GM10248 (cell line): ENCODE data around the gene SOCS6.
"Not testable (repeated sequence)": the region's sequence is repeated elsewhere in the genome, so short reads cannot be mapped to it uniquely, and the experiment has no call there.

Experiments used
- CTCF ChIA-PET: fragments of 300-600 bp; sonication (Branson Sonifier 250); formaldehyde crosslinking; extraction: SDS; loops from one replicate; lab custom pipeline; 2021; ENCODE audit warnings: antibody characterized with exemption; lab: Yijun Ruan, JAX
- POLR2A ChIA-PET: fragments of 350-650 bp; sonication (Branson Sonifier 250); formaldehyde crosslinking; extraction: SDS; loops from one replicate; lab custom pipeline; 2020; ENCODE audit warnings: antibody characterized with exemption; lab: Yijun Ruan, JAX
- DNase-seq: peaks from one replicate; pipeline ENCODE4 v3.0.0; 2012; ENCODE audit errors: extremely low spot score
- TF ChIP-seq, protein P1 (sequence below): IDR thresholded peaks from 2 replicates; pipeline ENCODE4 v1.5.1; 2012; ENCODE audit warnings: mild to moderate bottlenecking, low read depth; ENCODE audit errors: extremely low read depth, missing control alignments, control extremely low read depth

The SOCS6 gene

GRCh38 chr18:70288851-70289328 lies at the start of gene SOCS6:
SOCS6 (plus strand) TSS chr18:70289045; CDS start chr18:70324669, 35,624 bp downstream.
- CTCF ChIA-PET = no interaction called here
- POLR2A ChIA-PET = no interaction called here
- TF ChIP-seq, protein P1, sequence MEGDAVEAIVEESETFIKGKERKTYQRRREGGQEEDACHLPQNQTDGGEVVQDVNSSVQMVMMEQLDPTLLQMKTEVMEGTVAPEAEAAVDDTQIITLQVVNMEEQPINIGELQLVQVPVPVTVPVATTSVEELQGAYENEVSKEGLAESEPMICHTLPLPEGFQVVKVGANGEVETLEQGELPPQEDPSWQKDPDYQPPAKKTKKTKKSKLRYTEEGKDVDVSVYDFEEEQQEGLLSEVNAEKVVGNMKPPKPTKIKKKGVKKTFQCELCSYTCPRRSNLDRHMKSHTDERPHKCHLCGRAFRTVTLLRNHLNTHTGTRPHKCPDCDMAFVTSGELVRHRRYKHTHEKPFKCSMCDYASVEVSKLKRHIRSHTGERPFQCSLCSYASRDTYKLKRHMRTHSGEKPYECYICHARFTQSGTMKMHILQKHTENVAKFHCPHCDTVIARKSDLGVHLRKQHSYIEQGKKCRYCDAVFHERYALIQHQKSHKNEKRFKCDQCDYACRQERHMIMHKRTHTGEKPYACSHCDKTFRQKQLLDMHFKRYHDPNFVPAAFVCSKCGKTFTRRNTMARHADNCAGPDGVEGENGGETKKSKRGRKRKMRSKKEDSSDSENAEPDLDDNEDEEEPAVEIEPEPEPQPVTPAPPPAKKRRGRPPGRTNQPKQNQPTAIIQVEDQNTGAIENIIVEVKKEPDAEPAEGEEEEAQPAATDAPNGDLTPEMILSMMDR = no peak
- peak; percentile 79 for DNase-seq

- ChIA-PET CTCF (no interaction called here), POLR2A (no interaction called here)
- no peak for DNase-seq
- TF ChIP-seq, protein P1 = no peak
These were observed 45.5 kb upstream of the SOCS6 start for GRCh38 chr18:70243131-70243929.

GRCh38 chr18:70246061-70246466 lies 42.8 kb upstream of the SOCS6 start:
- CTCF ChIA-PET = interaction anchor here (1.6 to 1.9 kb wide), 3 partner anchors 10 to 51 kb away, joined by 3 to 6 read pairs (median 4); no protein-coding TSS in a partner anchor
- POLR2A ChIA-PET = no interaction called here
- TF ChIP-seq, protein P1 = no peak
- DNase-seq = no peak

- ChIA-PET CTCF (no interaction called here), POLR2A (no interaction called here)
- TF ChIP-seq, protein P1 = no peak
- no peak for DNase-seq
These were observed 39.7 kb upstream of the SOCS6 start for GRCh38 chr18:70249118-70249517.

DNA sequence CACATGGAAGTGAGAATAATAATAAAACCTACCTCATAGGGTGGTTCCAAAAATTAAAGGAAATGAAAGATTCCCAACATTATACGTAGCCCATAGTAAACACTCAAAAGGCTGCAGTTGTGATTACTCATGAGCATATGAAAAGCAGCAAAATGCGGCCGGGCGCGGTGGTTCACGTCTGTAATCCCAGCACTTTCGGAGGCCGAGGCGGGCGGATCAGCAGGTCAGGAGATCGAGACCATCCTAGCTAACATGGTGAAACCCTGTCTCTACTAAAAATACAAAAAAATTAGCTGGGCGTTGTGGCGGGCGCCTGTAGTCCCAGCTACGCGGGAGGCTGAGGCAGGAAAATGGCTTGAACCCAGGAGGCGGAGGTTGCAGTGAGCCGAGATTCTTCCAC lies 39.0 kb upstream of the SOCS6 start:
- POLR2A ChIA-PET, CTCF ChIA-PET, DNase-seq: not testable (repeated sequence)

DNA sequence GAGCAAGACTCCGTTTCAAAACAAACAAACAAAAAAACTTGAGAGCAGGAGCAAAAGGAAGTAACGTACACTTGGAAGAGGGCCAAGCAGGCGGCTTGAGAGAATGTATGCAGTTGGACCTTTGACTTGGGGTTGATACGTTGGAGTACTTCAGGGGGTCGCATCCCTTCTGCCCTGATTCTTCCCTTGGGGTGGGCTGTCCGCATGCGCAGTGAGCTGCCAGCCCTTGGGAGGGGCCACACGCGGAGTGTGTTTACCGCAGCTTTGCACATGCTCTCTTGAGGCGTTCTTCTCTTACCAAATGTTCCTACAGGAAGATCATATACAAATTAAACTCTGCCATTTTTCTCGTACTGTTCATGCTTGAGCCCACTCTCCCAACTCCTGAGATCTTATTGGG lies 38.1 kb upstream of the SOCS6 start:
- no peak for DNase-seq
- POLR2A ChIA-PET = no interaction called here
- TF ChIP-seq, protein P1 = no peak
- CTCF ChIA-PET = no interaction called here

- ChIA-PET POLR2A (no interaction called here), CTCF (interaction anchor here (0.9 to 1.4 kb wide), 2 partner anchors 9 to 21 kb away, joined by 3 read pairs; no protein-coding TSS in a partner anchor)
- TF ChIP-seq, protein P1 = no peak
- no peak for DNase-seq
These were observed 32.7 kb upstream of the SOCS6 start for GRCh38 chr18:70256184-70256583.
